ENCODE results near the gene MPZ.
"Not testable (repeated sequence)": the region's sequence is repeated elsewhere in the genome, so short reads cannot be mapped to it uniquely, and the experiment has no call there.

Gene MPZ

GRCh38 chr1:161255955-161256520 is 53.7 kb downstream of the MPZ start:
- DNase-seq (ENCODE audit: low read depth): not testable (repeated sequence)

- not testable (repeated sequence) for DNase-seq (ENCODE audit: low read depth)
These were observed 54.5 kb downstream of the MPZ start for GRCh38 chr1:161255302-161255701.
